K562 (cell line): ENCODE measurements around the gene YPEL1. TPM values are rescaled to one million over a fixed set of nuclear protein-coding genes. Genes with fewer than 3 reads are reported as not detected.
A peak's percentile ranks its signal among the peaks of the same experiment; 100 is the strongest.

Experiments used
- ATAC-seq: fragments of 200-7000 bp; cut with Tn5 transposase; 3 replicates; pipeline ENCODE4 v1.9.1; 2020; ENCODE audit warnings: moderate library complexity
- BruUV-seq: library from RNA; stranded (reverse); fragments of 400-500 nt; replicated peaks from 2 replicates; lab custom pipeline; 2021; lab: Mats Ljungman, UMichigan
- CTCF ChIA-PET: fragments of 300-600 bp; formaldehyde crosslinking; extraction: SDS; loops from one replicate; lab custom pipeline; 2021; ENCODE audit warnings: low intra/inter-chr PET ratio; lab: Yijun Ruan, JAX
- POLR2A ChIA-PET: fragments of 300-600, 350-650 bp; sonication (Branson Sonifier 250); formaldehyde crosslinking; extraction: SDS; loops from one replicate; lab custom pipeline; 2021; ENCODE audit warnings: antibody characterized with exemption, inconsistent platforms; lab: Yijun Ruan, JAX
- DNase-seq, 4 experiments: peaks; one replicate each; pipeline versions ENCODE4 v3.0.0 to v3.0.0-alpha.2; 2011 to 2018; ENCODE audit warnings: low spot score in 3 of 4, mixed read lengths in 3 of 4; ENCODE audit errors: extremely low read depth in 1 of 4
- FAIRE-seq: peaks from 2 replicates; lab custom pipeline; 2011; peaks lifted over from hg19 to GRCh38; lab: Jason Lieb, UNC
- H2AFZ ChIP-seq: 2 replicates; pipeline ENCODE4 v1.6.0; 2011; ENCODE audit warnings: low read depth, low read length, control low read depth, inconsistent platforms
- H3K27ac ChIP-seq: fragments of 200-600 bp; 3 replicates; pipeline ENCODE4 v1.8.0; 2011; ENCODE audit warnings: low read depth, mild to moderate bottlenecking, control low read depth, inconsistent platforms, low read length, moderate library complexity, mixed read lengths; ENCODE audit errors: extremely low read depth
- H3K27me3 ChIP-seq, 2 experiments: fragments of 300-600 bp in 1 of 2; 2 replicates in 1 of 2; 3 replicates in 1 of 2; pipeline versions ENCODE4 v1.6.0 to v1.8.0; 2011; ENCODE audit warnings: inconsistent platforms in 2 of 2, low read length in 2 of 2, mild to moderate bottlenecking in 1 of 2, mixed read lengths in 1 of 2, moderate library complexity in 1 of 2; ENCODE audit not compliant: control insufficient read depth in 2 of 2, insufficient read depth in 2 of 2
- H3K36me3 ChIP-seq: fragments of 300-600 bp; 3 replicates; pipeline ENCODE4 v1.8.0; 2011; ENCODE audit warnings: mild to moderate bottlenecking, low read length, inconsistent platforms; ENCODE audit not compliant: control insufficient read depth, insufficient read depth
- H3K4me1 ChIP-seq, 2 experiments: fragments of 200-600 bp in 1 of 2; replicated peaks in 1 of 2; 2 replicates in 1 of 2; 3 replicates in 1 of 2; pipeline versions ENCODE4 v1.5.1 to v1.8.0; 2011; ENCODE audit warnings: inconsistent platforms in 2 of 2, low read length in 2 of 2, mild to moderate bottlenecking in 1 of 2, mixed read lengths in 1 of 2, moderate library complexity in 1 of 2; ENCODE audit not compliant: control insufficient read depth in 2 of 2, insufficient read depth in 2 of 2
- H3K4me2 ChIP-seq: 2 replicates; pipeline ENCODE4 v1.6.1; 2011; ENCODE audit warnings: low read length, control low read depth, inconsistent platforms, mixed read lengths; ENCODE audit not compliant: insufficient read depth
- H3K4me3 ChIP-seq: fragments of 200-600 bp; sonication (generic), shearing (Covaris generic); 2 replicates; pipeline ENCODE4 v1.5.1; 2016; ENCODE audit warnings: control low read depth, inconsistent platforms
- H3K79me2 ChIP-seq: fragments of 200-600 bp; 3 replicates; pipeline ENCODE4 v1.8.0; 2011; ENCODE audit warnings: low read length, inconsistent platforms; ENCODE audit not compliant: control insufficient read depth, insufficient read depth
- H3K9ac ChIP-seq, 2 experiments: 2 replicates each; pipeline versions ENCODE4 v1.6.0 to v1.6.1; 2011; ENCODE audit warnings: low read depth in 2 of 2, low read length in 2 of 2, control low read depth in 1 of 2, inconsistent platforms in 1 of 2, mild to moderate bottlenecking in 1 of 2, mixed read lengths in 1 of 2; ENCODE audit not compliant: insufficient read depth in 1 of 2
- H3K9me1 ChIP-seq: one replicate; pipeline ENCODE4 v1.6.0; 2011; ENCODE audit warnings: inconsistent platforms, mild to moderate bottlenecking, low read length, moderate library complexity; ENCODE audit not compliant: control insufficient read depth, insufficient read depth
- H3K9me3 ChIP-seq: replicated peaks from 2 replicates; pipeline ENCODE4 v1.5.1; 2011; ENCODE audit warnings: low read depth, low read length, inconsistent platforms; ENCODE audit not compliant: control insufficient read depth, insufficient read depth
- H4K20me1 ChIP-seq: replicated peaks from 2 replicates; pipeline ENCODE4 v1.6.1; 2011; ENCODE audit warnings: low read length, inconsistent platforms, mixed read lengths; ENCODE audit not compliant: control insufficient read depth, insufficient read depth
- HMGXB4 ChIP-seq: sonication (generic); formaldehyde crosslinking; IDR thresholded peaks from 2 replicates; pipeline ENCODE4 v1.8.1; 2023; ENCODE audit warnings: mild to moderate bottlenecking, missing genetic modification reagents
- STAT6 ChIP-seq: sonication (generic); formaldehyde crosslinking; IDR thresholded peaks from 2 replicates; pipeline ENCODE4 v1.8.1; 2023; ENCODE audit warnings: mild to moderate bottlenecking, missing genetic modification reagents
- ZNF766 ChIP-seq: fragments of 200-800 bp; sonication (Bioruptor generic); conservative IDR thresholded peaks from 2 replicates; pipeline ENCODE4 v1.6.1; 2016; ENCODE audit warnings: missing genetic modification characterization, missing compliant biosample characterization
- WGBS: fragments of 100-300 bp; shearing (Covaris generic); methylation state at CpG from one replicate; pipeline ENCODE4 v1.1.6; 2016; ENCODE audit warnings: low coverage, mixed read lengths; ENCODE audit not compliant: insufficient coverage; ENCODE audit errors: missing lambda C conversion rate; 5-methylcytosine and 5-hydroxymethylcytosine counted together
- in situ Hi-C: fragments of 300-500 bp; cut with MboI; formaldehyde crosslinking; loops from 4 replicates; pipeline ENCODE4 v1.15.0; 2018; ENCODE audit warnings: inconsistent platforms, mixed read lengths
- intact Hi-C: fragments of 100-400 bp; cut with micrococcal nuclease; formaldehyde crosslinking; loops from 2 replicates; pipeline ENCODE4 v1.14.2; 2022
- polyA plus RNA-seq, 8 experiments: library from polyadenylated mRNA; depleted of rRNA in 4 of 8; stranded (reverse) in 5 of 8; unstranded in 3 of 8; fragments of >200 nt; fragmentation: Nextera tagmentation in 2 of 8; fragmentation: Illumina TruSeq in 1 of 8; extraction: Ambion mirVana in 2 of 8; extraction: Trizol in 1 of 8; gene quantifications; 2 replicates each; pipeline versions ENCODE4 v1.2.1 to v1.2.3, GENCODE V29; 2011 to 2014; ENCODE audit warnings: inconsistent platforms in 1 of 8, missing spikeins in 1 of 8
- total RNA-seq, 7 experiments: library from RNA; depleted of rRNA in 6 of 7; stranded (reverse); fragments of >200 nt in 6 of 7; fragmentation: Illumina TruSeq in 2 of 7; extraction: Trizol in 2 of 7; gene quantifications; 2 replicates each; pipeline versions ENCODE4 v1.2.1 to v1.2.3, GENCODE V29; 2011 to 2021; ENCODE audit warnings: low replicate concordance in 1 of 7

The YPEL1 gene
- total and polyA plus RNA-seq, 9 of the 15 experiments (the other 6 are each of a cell fraction or from before 2014, with no cell fraction given): 0.07 to 2.2 (median 0.46) TPM

GRCh38 chr22:21759646-21760376, 24.2 kb upstream of the YPEL1 start:
- Histone ChIP-seq H4K20me1 (peaks cover 5% of the 10 kb centered on the region; the same call in 1 of the 2 replicates), H3K4me1 (peaks cover 25 to 29% of the 10 kb centered on the region in 2 experiments), H3K79me2 (no peaks in the 10 kb centered on the region), H3K27me3 (no peaks in the 10 kb centered on the region), H3K9me3 (no peaks in the 10 kb centered on the region), H3K9me1 (peaks cover 12% of the 10 kb centered on the region), H3K9ac (no peak overlapping the region), H3K36me3 (peaks cover 78% of the 10 kb centered on the region), H2AFZ (no peak overlapping the region), H3K4me3 (no peak overlapping the region), H3K4me2 (no peak overlapping the region), H3K27ac (no peak overlapping the region)
- intact Hi-C loops (loop anchor here (10.0 kb wide), 1 partner anchor 795 kb away; the partner anchor contains the start of gene PRAME), in situ Hi-C loops (no loop called here)
- CTCF ChIA-PET: no interaction called here
- POLR2A ChIA-PET: interaction anchor here (0.5 to 16.6 kb wide), 16 partner anchors 9 to 622 kb away, joined by 3 to 258 read pairs (median 3); no protein-coding TSS in a partner anchor
- ATAC-seq (no peak), FAIRE-seq (no peak), DNase-seq (no peak)
- WGBS: 83% methylated on average over 8 of the region's 8 CpGs
- no TSS peak for BruUV-seq
- TF ChIP-seq HMGXB4 (peak; percentile 46; the same call in 1 of the 2 replicates), STAT6 (CRISPR knock-in tag) (0 out of 2 replicates have a peak, but pooled peaks have one; percentile 50), ZNF766 (CRISPR knock-in tag) (no peak)
